Measurements from ENCODE around the gene PEX14. TPM values are rescaled to one million over a fixed set of nuclear protein-coding genes. Genes with fewer than 3 reads are reported as not detected.

Gene PEX14
- total RNA-seq, 4 donors from 2014 or later = 10.1 to 22.7 (median 15.1) TPM

- H3K4me3 ChIP-seq = no peak overlapping the region
- no peak for TF ChIP-seq POLR2AphosphoS5 (IDR thresholded peaks at IDR 0.05)
- TF ChIP-seq POLR2A (IDR thresholded peaks at IDR 0.05) = no peak
- no peak for TF ChIP-seq EP300 (IDR thresholded peaks at IDR 0.05)
- no peak for TF ChIP-seq CTCF (IDR thresholded peaks at IDR 0.05)
- no peaks in the 10 kb centered on the region for H3K9me3 ChIP-seq
- WGBS, 2 donors (ENCODE audit: low coverage in 1 of 2) = 88 to 95% methylated on average over 10 to 12 of the region's 26 CpGs
- H3K27ac ChIP-seq = peak overlapping the region in 1 of 4 donors; percentile 4
- H3K27me3 ChIP-seq = no peaks in the 10 kb centered on the region
- peaks cover 0 to 16% (median 0%) of the 10 kb centered on the region in 3 donors for H3K4me1 ChIP-seq
- no peak for ATAC-seq
- H3K36me3 ChIP-seq = peaks cover 0 to 56% of the 10 kb centered on the region in 2 donors
These were observed 149.7 kb downstream of the PEX14 start for GRCh38 chr1:10624256-10625050.

GRCh38 chr1:10625076-10625475 is 150.3 kb downstream of the PEX14 start:
- WGBS, 2 donors (ENCODE audit: low coverage in 1 of 2) = 67 to 95% methylated on average over 1 to 3 of the region's 9 CpGs
- Histone ChIP-seq H3K9me3 (no peaks in the 10 kb centered on the region), H3K27ac (peak overlapping the region in 1 of 4 donors; percentile 4), H3K4me1 (peaks cover 0 to 21% (median 0%) of the 10 kb centered on the region in 3 donors), H3K36me3 (peaks cover 0 to 62% of the 10 kb centered on the region in 2 donors), H3K27me3 (no peaks in the 10 kb centered on the region), H3K4me3 (no peak overlapping the region)
- ATAC-seq = no peak
- TF ChIP-seq POLR2A (IDR thresholded peaks at IDR 0.05) (no peak), CTCF (IDR thresholded peaks at IDR 0.05) (no peak)

GRCh38 chr1:10625554-10625953 is 150.8 kb downstream of the PEX14 start:
- no peak for TF ChIP-seq POLR2A (IDR thresholded peaks at IDR 0.05)
- no peak for TF ChIP-seq POLR2AphosphoS5 (IDR thresholded peaks at IDR 0.05)
- no peak for TF ChIP-seq EP300 (IDR thresholded peaks at IDR 0.05)
- no peak for TF ChIP-seq CTCF (IDR thresholded peaks at IDR 0.05)
- no peak for ATAC-seq
- peaks cover 0 to 25% (median 0%) of the 10 kb centered on the region in 3 donors for H3K4me1 ChIP-seq
- H3K9me3 ChIP-seq = no peaks in the 10 kb centered on the region
- peaks cover 0 to 67% of the 10 kb centered on the region in 2 donors for H3K36me3 ChIP-seq
- H3K27me3 ChIP-seq = no peaks in the 10 kb centered on the region
- no peak overlapping the region for H3K4me3 ChIP-seq
- no CpG with 5 or more reads among the region's 10 CpGs for WGBS, 2 donors (ENCODE audit: low coverage in 1 of 2)
- peak overlapping the region in 1 of 4 donors; percentile 4 for H3K27ac ChIP-seq

- no peak for ATAC-seq
- H3K36me3 ChIP-seq = peaks cover 0 to 71% of the 10 kb centered on the region in 2 donors
- peak overlapping the region in 1 of 4 donors; percentile 17 for H3K27ac ChIP-seq
These were observed 151.5 kb downstream of the PEX14 start for GRCh38 chr1:10626131-10626731.

More at GRCh38 chr1:10626131-10626731, 151.5 kb downstream of the PEX14 start:
- 67 to 86% methylated on average over 4 to 5 of the region's 13 CpGs for WGBS, 2 donors (ENCODE audit: low coverage in 1 of 2)
- H3K9me3 ChIP-seq = no peaks in the 10 kb centered on the region
- TF ChIP-seq CTCF (IDR thresholded peaks at IDR 0.05) (no peak), POLR2A (IDR thresholded peaks at IDR 0.05) (no peak), EP300 (IDR thresholded peaks at IDR 0.05) (no peak), POLR2AphosphoS5 (IDR thresholded peaks at IDR 0.05) (no peak)
- peaks cover 0 to 32% (median 0%) of the 10 kb centered on the region in 3 donors for H3K4me1 ChIP-seq
- no peak overlapping the region for H3K4me3 ChIP-seq
- H3K27me3 ChIP-seq = no peaks in the 10 kb centered on the region

Data from gastroesophageal sphincter (tissue), 4 donors.